SU-DHL-6 (cell line): ENCODE results near the gene ERMAP.
A peak's percentile ranks its signal among the peaks of the same experiment; 100 is the strongest.

Experiments
- H2AFZ ChIP-seq: fragments of 200-600 bp; sonication (generic); 2 replicates; pipeline ENCODE4 v1.6.1; 2014; ENCODE audit warnings: low read depth, mild to moderate bottlenecking, moderate library complexity, mixed read lengths, antibody characterized with exemption, low read length; ENCODE audit not compliant: severe bottlenecking
- H3F3A ChIP-seq: fragments of 200-600 bp; shearing (Covaris generic); 2 replicates; pipeline ENCODE4 v1.6.0; 2016; ENCODE audit warnings: antibody characterized with exemption, mild to moderate bottlenecking; ENCODE audit not compliant: insufficient read depth
- H3K27ac ChIP-seq: fragments of 200-600 bp; sonication (generic); 2 replicates; pipeline ENCODE4 v1.5.1; 2016; ENCODE audit warnings: low read depth, mild to moderate bottlenecking, low read length, moderate library complexity, mixed read lengths
- H3K27me3 ChIP-seq: fragments of 200-600 bp; sonication (generic), shearing (Covaris generic); 2 replicates; pipeline ENCODE4 v1.6.0; 2014; ENCODE audit warnings: mild to moderate bottlenecking, low read length
- H3K36me3 ChIP-seq: fragments of 200-600 bp; sonication (generic); 2 replicates; pipeline ENCODE4 v1.6.1; 2014; ENCODE audit warnings: mild to moderate bottlenecking, low read length, mixed read lengths
- H3K4me2 ChIP-seq: fragments of 300-600, 200-600 bp; shearing (Covaris generic), sonication (generic); 2 replicates; pipeline ENCODE4 v1.6.0; 2014; ENCODE audit warnings: low read length, low read depth, mild to moderate bottlenecking; ENCODE audit not compliant: poor library complexity, severe bottlenecking
- H3K4me3 ChIP-seq: fragments of 200-600 bp; sonication (generic); 2 replicates; pipeline ENCODE4 v1.5.1; 2014; ENCODE audit warnings: antibody characterized with exemption, low read length, mild to moderate bottlenecking, mixed read lengths; ENCODE audit not compliant: insufficient read depth, poor library complexity, severe bottlenecking
- H3K79me2 ChIP-seq: fragments of 200-600 bp; sonication (generic); 2 replicates; pipeline ENCODE4 v1.6.1; 2014; ENCODE audit warnings: mild to moderate bottlenecking, low read length, moderate library complexity; ENCODE audit not compliant: insufficient read depth
- H3K9ac ChIP-seq: fragments of 200-600 bp; sonication (generic); 2 replicates; pipeline ENCODE4 v1.7.0; 2014; ENCODE audit warnings: mild to moderate bottlenecking, low read length
- H3K9me2 ChIP-seq: fragments of 200-600 bp; sonication (generic); replicated peaks from 2 replicates; pipeline ENCODE4 v1.6.1; 2014; ENCODE audit warnings: low read length; ENCODE audit not compliant: insufficient read depth
- H3K9me3 ChIP-seq: fragments of 200-600 bp; sonication (generic); 2 replicates; pipeline ENCODE4 v1.6.1; 2014; ENCODE audit warnings: low read length, mixed read lengths; ENCODE audit not compliant: insufficient read depth
- H4K20me1 ChIP-seq: fragments of 200-600 bp; sonication (generic); 2 replicates; pipeline ENCODE4 v1.6.1; 2014; ENCODE audit warnings: low read depth, mild to moderate bottlenecking, antibody characterized with exemption, low read length, moderate library complexity, mixed read lengths
- CTCF ChIP-seq: fragments of 200-600 bp; sonication (generic); IDR thresholded peaks from one replicate; pipeline ENCODE4 v1.5.1; 2017; ENCODE audit warnings: antibody characterized with exemption, mild to moderate bottlenecking, low read length, moderate library complexity; ENCODE audit not compliant: insufficient read depth, poor library complexity, severe bottlenecking
- EZH2phosphoT487 ChIP-seq: fragments of 200-600 bp; sonication (generic), shearing (Covaris generic); conservative IDR thresholded peaks from 2 replicates; pipeline ENCODE4 v1.6.1; 2018; ENCODE audit warnings: mild to moderate bottlenecking, antibody characterized with exemption, low read length, moderate library complexity, mixed read lengths

The ERMAP gene

GRCh38 chr1:42817440-42817767 lies 482 bp downstream of the ERMAP start:
- Histone ChIP-seq H3K27me3 (no peaks in the 10 kb centered on the region), H3K4me3 (peak overlapping the region; percentile 94), H2AFZ (peak overlapping the region; percentile 62), H3K27ac (no peak overlapping the region), H3F3A (no peaks in the 10 kb centered on the region), H4K20me1 (no peaks in the 10 kb centered on the region), H3K4me2 (peak overlapping the region; percentile 77), H3K9me3 (no peaks in the 10 kb centered on the region), H3K9ac (peak overlapping the region; percentile 71), H3K9me2 (no peaks in the 10 kb centered on the region), H3K36me3 (no peaks in the 10 kb centered on the region), H3K79me2 (no peaks in the 10 kb centered on the region)
- TF ChIP-seq CTCF, result no peak
- TF ChIP-seq EZH2phosphoT487, result no peak

- H3K36me3 ChIP-seq, result no peaks in the 10 kb centered on the region
- H3K4me2 ChIP-seq, result peak overlapping the region; percentile 77
- H3K4me3 ChIP-seq, result no peak overlapping the region
- no peak overlapping the region; the same call in 1 of the 2 replicates for H3K9ac ChIP-seq
- H2AFZ ChIP-seq, result no peak overlapping the region
- H3F3A ChIP-seq, result no peaks in the 10 kb centered on the region
- TF ChIP-seq EZH2phosphoT487 (no peak), CTCF (no peak)
- H3K27me3 ChIP-seq, result no peaks in the 10 kb centered on the region
- H3K79me2 ChIP-seq, result no peaks in the 10 kb centered on the region
- no peaks in the 10 kb centered on the region for H3K9me2 ChIP-seq
- no peaks in the 10 kb centered on the region for H3K9me3 ChIP-seq
- no peaks in the 10 kb centered on the region for H4K20me1 ChIP-seq
- H3K27ac ChIP-seq, result no peak overlapping the region
Observed at GRCh38 chr1:42817976-42818375, 1.1 kb downstream of the ERMAP start.

GRCh38 chr1:42820813-42821212 lies 3.9 kb downstream of the ERMAP start:
- Histone ChIP-seq H3F3A (no peaks in the 10 kb centered on the region), H3K4me3 (no peak overlapping the region), H3K79me2 (no peaks in the 10 kb centered on the region), H3K36me3 (no peaks in the 10 kb centered on the region), H3K27me3 (no peaks in the 10 kb centered on the region), H4K20me1 (no peaks in the 10 kb centered on the region), H3K9me3 (no peaks in the 10 kb centered on the region), H3K27ac (no peak overlapping the region), H3K9ac (no peak overlapping the region), H3K4me2 (no peak overlapping the region), H3K9me2 (no peaks in the 10 kb centered on the region), H2AFZ (no peak overlapping the region)
- TF ChIP-seq CTCF (no peak), EZH2phosphoT487 (no peak)

GRCh38 chr1:42821690-42822089 lies 4.8 kb downstream of the ERMAP start:
- Histone ChIP-seq H3K4me2 (no peak overlapping the region), H3F3A (no peaks in the 10 kb centered on the region), H3K36me3 (no peaks in the 10 kb centered on the region), H3K4me3 (no peak overlapping the region), H4K20me1 (no peaks in the 10 kb centered on the region), H3K9me2 (no peaks in the 10 kb centered on the region), H3K9ac (no peak overlapping the region), H3K9me3 (no peaks in the 10 kb centered on the region), H3K27ac (no peak overlapping the region), H3K27me3 (no peaks in the 10 kb centered on the region), H2AFZ (no peak overlapping the region), H3K79me2 (no peaks in the 10 kb centered on the region)
- no peak for TF ChIP-seq EZH2phosphoT487
- TF ChIP-seq CTCF, result no peak
